Uterus (tissue), 2 donors: ENCODE data around the gene MMADHC.

ENCODE experiments used
- POLR2A ChIP-seq, 2 donors: fragments of 450-650 bp; IDR thresholded peaks; one replicate each; pipeline ENCODE4 v1.6.1; 2016; ENCODE audit warnings: antibody characterized with exemption in 2 of 2, mild to moderate bottlenecking in 1 of 2, moderate library complexity in 1 of 2
- TF ChIP-seq, protein P1 (sequence below), 4 experiments: fragments of 200-600 bp in 2 of 4; fragments of 450-650 bp in 2 of 4; sonication (generic) in 2 of 4; IDR thresholded peaks; one replicate each; pipeline ENCODE4 v1.5.1; 2016 to 2019; ENCODE audit warnings: antibody characterized with exemption in 4 of 4, mild to moderate bottlenecking in 2 of 4, moderate library complexity in 1 of 4

DNA sequence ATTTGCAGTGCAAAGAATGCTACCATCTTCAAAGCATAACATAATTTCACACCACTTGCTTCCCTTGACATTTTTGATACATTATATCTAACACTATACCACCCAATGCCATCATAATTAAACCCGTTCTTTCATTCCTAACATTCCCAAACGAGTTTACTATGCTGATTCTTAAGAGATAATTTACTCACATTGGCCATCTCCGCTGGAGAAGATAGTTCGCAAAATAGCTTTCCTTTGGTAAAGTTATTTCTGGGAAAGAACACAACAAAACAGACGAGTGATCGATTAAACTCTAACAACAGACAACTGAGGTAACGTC lies 716 bp downstream of the MMADHC start:
- TF ChIP-seq, protein P1, sequence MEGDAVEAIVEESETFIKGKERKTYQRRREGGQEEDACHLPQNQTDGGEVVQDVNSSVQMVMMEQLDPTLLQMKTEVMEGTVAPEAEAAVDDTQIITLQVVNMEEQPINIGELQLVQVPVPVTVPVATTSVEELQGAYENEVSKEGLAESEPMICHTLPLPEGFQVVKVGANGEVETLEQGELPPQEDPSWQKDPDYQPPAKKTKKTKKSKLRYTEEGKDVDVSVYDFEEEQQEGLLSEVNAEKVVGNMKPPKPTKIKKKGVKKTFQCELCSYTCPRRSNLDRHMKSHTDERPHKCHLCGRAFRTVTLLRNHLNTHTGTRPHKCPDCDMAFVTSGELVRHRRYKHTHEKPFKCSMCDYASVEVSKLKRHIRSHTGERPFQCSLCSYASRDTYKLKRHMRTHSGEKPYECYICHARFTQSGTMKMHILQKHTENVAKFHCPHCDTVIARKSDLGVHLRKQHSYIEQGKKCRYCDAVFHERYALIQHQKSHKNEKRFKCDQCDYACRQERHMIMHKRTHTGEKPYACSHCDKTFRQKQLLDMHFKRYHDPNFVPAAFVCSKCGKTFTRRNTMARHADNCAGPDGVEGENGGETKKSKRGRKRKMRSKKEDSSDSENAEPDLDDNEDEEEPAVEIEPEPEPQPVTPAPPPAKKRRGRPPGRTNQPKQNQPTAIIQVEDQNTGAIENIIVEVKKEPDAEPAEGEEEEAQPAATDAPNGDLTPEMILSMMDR (IDR thresholded peaks at IDR 0.05), result no peak
- TF ChIP-seq POLR2A (IDR thresholded peaks at IDR 0.05), result no peak
